ENCODE results near the gene PA2G4.

Gene PA2G4

GRCh38 chr12:56098592-56098991 is 5.8 kb upstream of the PA2G4 start:
- DNase-seq = no peak

- no peak for DNase-seq
Observed at GRCh38 chr12:56099787-56100186, 4.6 kb upstream of the PA2G4 start.

- DNase-seq = no peak
Observed at GRCh38 chr12:56101045-56101444, 3.3 kb upstream of the PA2G4 start.

- DNase-seq = no peak
Observed at GRCh38 chr12:56102683-56103065, 1.7 kb upstream of the PA2G4 start.

- no peak for DNase-seq
Observed at GRCh38 chr12:56103066-56103711, 1.2 kb upstream of the PA2G4 start.

- no peak for DNase-seq
Observed at GRCh38 chr12:56103823-56104108, 593 bp upstream of the PA2G4 start.

- peak in 6 of 58 donors; percentile 12 to 60 (median 38) for DNase-seq
Observed at GRCh38 chr12:56104815-56105608, 653 bp downstream of the PA2G4 start.

- DNase-seq = no peak
Observed at GRCh38 chr12:56105609-56105902, 1.2 kb downstream of the PA2G4 start.

- no peak for DNase-seq
Observed at GRCh38 chr12:56107242-56107641, 2.9 kb downstream of the PA2G4 start.

GRCh38 chr12:56110571-56110970 is 6.2 kb downstream of the PA2G4 start:
- no peak for DNase-seq

GRCh38 chr12:56114084-56114483 is 9.7 kb downstream of the PA2G4 start:
- no peak for DNase-seq

GRCh38 chr12:56115329-56115728 is 11.0 kb downstream of the PA2G4 start:
- peak in 5 of 58 donors; percentile 3 to 7 (median 4) for DNase-seq

GRCh38 chr12:56116267-56117081 is 12.1 kb downstream of the PA2G4 start, which contains the start of gene RPL41:
TSS of gene RPL41 (plus strand) at chr12:56116633.
- DNase-seq = peak; percentile 13 to 97 (median 89)

GRCh38 chr12:56117082-56117706 is 12.8 kb downstream of the PA2G4 start:
- peak in 1 of 58 donors; percentile 2 for DNase-seq

- DNase-seq = peak; percentile 75 to 98 (median 95)
Observed at GRCh38 chr12:56117778-56118687, 13.7 kb downstream of the PA2G4 start, which contains the start of gene ZC3H10. TSS of gene ZC3H10 (plus strand) at chr12:56118266. CDS start at chr12:56120563, 2,297 bp downstream.

GRCh38 chr12:56118688-56119357 is 14.5 kb downstream of the PA2G4 start:
- DNase-seq = no peak

GRCh38 chr12:56119361-56119796 is 15.0 kb downstream of the PA2G4 start:
- DNase-seq = peak in 41 of 58 donors; percentile 1 to 65 (median 27)

GRCh38 chr12:56120158-56120846 is 15.9 kb downstream of the PA2G4 start:
- no peak for DNase-seq

- no peak for DNase-seq
Observed at GRCh38 chr12:56121204-56121870, 17.0 kb downstream of the PA2G4 start.

All from anterior cingulate cortex (tissue), 58 donors.